Mesenchymal stem cell (in vitro differentiated cells and primary cell): ENCODE results near the gene HDAC11.

Experiments
- DNase-seq: peaks from one replicate; pipeline ENCODE4 v3.0.0-alpha.2; 2013
- H2AFZ ChIP-seq: one replicate; pipeline ENCODE4 v1.6.1; 2013; ENCODE audit warnings: low read depth, mild to moderate bottlenecking, control low read depth, inconsistent platforms, low read length, moderate library complexity
- H2AK5ac ChIP-seq: 2 replicates; pipeline ENCODE4 v1.6.1; 2013; ENCODE audit warnings: low read length, moderate library complexity, mild to moderate bottlenecking, inconsistent platforms; ENCODE audit not compliant: severe bottlenecking
- H2BK120ac ChIP-seq: one replicate; pipeline ENCODE4 v1.6.1; 2013; ENCODE audit warnings: low read depth, mild to moderate bottlenecking, inconsistent platforms, low read length, moderate library complexity
- H2BK12ac ChIP-seq, 2 experiments: one replicate each; pipeline ENCODE4 v1.6.1; 2013; ENCODE audit warnings: inconsistent platforms in 2 of 2, low read length in 2 of 2, mild to moderate bottlenecking in 2 of 2, moderate library complexity in 2 of 2, control low read depth in 1 of 2
- H2BK15ac ChIP-seq: one replicate; pipeline ENCODE4 v1.6.1; 2013; ENCODE audit warnings: mild to moderate bottlenecking, low read depth, inconsistent platforms; ENCODE audit not compliant: poor library complexity, severe bottlenecking
- H2BK5ac ChIP-seq: 2 replicates; pipeline ENCODE4 v1.6.1; 2013; ENCODE audit warnings: low read depth, mild to moderate bottlenecking, low read length, control low read depth, inconsistent platforms; ENCODE audit not compliant: poor library complexity, severe bottlenecking
- H3K14ac ChIP-seq, 2 experiments: one replicate each; pipeline ENCODE4 v1.6.1; 2013; ENCODE audit warnings: inconsistent platforms in 2 of 2, low read length in 2 of 2, control low read depth in 1 of 2, mild to moderate bottlenecking in 1 of 2, moderate library complexity in 1 of 2
- H3K18ac ChIP-seq, 2 experiments: one replicate each; pipeline ENCODE4 v1.6.1; 2013; ENCODE audit warnings: inconsistent platforms in 2 of 2, low read length in 2 of 2, control low read depth in 1 of 2, low read depth in 1 of 2, mild to moderate bottlenecking in 1 of 2
- H3K23ac ChIP-seq, 2 experiments: one replicate each; pipeline ENCODE4 v1.6.1; 2013; ENCODE audit warnings: inconsistent platforms in 2 of 2, low read length in 2 of 2, mild to moderate bottlenecking in 2 of 2, moderate library complexity in 2 of 2, control low read depth in 1 of 2
- H3K27ac ChIP-seq: 2 replicates; pipeline ENCODE4 v1.5.1; 2013; ENCODE audit warnings: mild to moderate bottlenecking, moderate library complexity, low read length, control low read depth, inconsistent platforms; ENCODE audit not compliant: poor library complexity, severe bottlenecking
- H3K27me3 ChIP-seq, 2 experiments: 2 replicates each; pipeline versions ENCODE4 v1.6.1 to v1.7.0; 2013; ENCODE audit warnings: low read length in 2 of 2, mild to moderate bottlenecking in 2 of 2, moderate library complexity in 2 of 2, control low read depth in 1 of 2, inconsistent platforms in 1 of 2; ENCODE audit not compliant: control insufficient read depth in 1 of 2, insufficient read depth in 1 of 2
- H3K36me3 ChIP-seq, 2 experiments: 2 replicates each; pipeline versions ENCODE4 v1.6.1 to v1.7.0; 2013; ENCODE audit warnings: low read length in 2 of 2, control low read depth in 1 of 2, inconsistent platforms in 1 of 2, low read depth in 1 of 2, mild to moderate bottlenecking in 1 of 2; ENCODE audit not compliant: insufficient read depth in 2 of 2, control insufficient read depth in 1 of 2
- H3K4ac ChIP-seq, 2 experiments: one replicate each; pipeline ENCODE4 v1.6.1; 2013; ENCODE audit warnings: inconsistent platforms in 2 of 2, low read length in 2 of 2, mild to moderate bottlenecking in 2 of 2, moderate library complexity in 2 of 2, control low read depth in 1 of 2, low read depth in 1 of 2
- H3K4me1 ChIP-seq: 2 replicates; pipeline ENCODE4 v1.6.1; 2013; ENCODE audit warnings: low read depth, low read length, control low read depth; ENCODE audit not compliant: control insufficient read depth, insufficient read depth
- H3K4me2 ChIP-seq: 2 replicates; pipeline ENCODE4 v1.6.1; 2013; ENCODE audit warnings: low read length, mild to moderate bottlenecking, inconsistent platforms; ENCODE audit not compliant: poor library complexity, severe bottlenecking
- H3K4me3 ChIP-seq, 2 experiments: 2 replicates each; pipeline versions ENCODE4 v1.5.1 to v1.7.0; 2013; ENCODE audit warnings: low read length in 2 of 2, mild to moderate bottlenecking in 2 of 2, control low read depth in 1 of 2, low read depth in 1 of 2; ENCODE audit not compliant: insufficient read depth in 1 of 2
- H3K79me1 ChIP-seq: replicated peaks from 2 replicates; pipeline ENCODE4 v1.6.1; 2013; ENCODE audit warnings: mild to moderate bottlenecking, control low read depth, low read length, inconsistent platforms; ENCODE audit not compliant: poor library complexity, severe bottlenecking
- H3K9ac ChIP-seq: 2 replicates; pipeline ENCODE4 v1.7.0; 2013; ENCODE audit warnings: mild to moderate bottlenecking, low read length, moderate library complexity
- H3K9me3 ChIP-seq: 2 replicates; pipeline ENCODE4 v1.7.0; 2013; ENCODE audit warnings: mild to moderate bottlenecking, low read length; ENCODE audit not compliant: control insufficient read depth
- H4K8ac ChIP-seq: one replicate; pipeline ENCODE4 v1.6.1; 2013; ENCODE audit warnings: inconsistent platforms, mild to moderate bottlenecking, low read length, moderate library complexity
- H4K91ac ChIP-seq: one replicate; pipeline ENCODE4 v1.6.1; 2013; ENCODE audit warnings: mild to moderate bottlenecking, low read length, inconsistent platforms
- WGBS: methylation state at CpG from one replicate; pipeline ENCODE4 v1.1.7; 2013; ENCODE audit warnings: mixed read lengths; 5-methylcytosine and 5-hydroxymethylcytosine counted together

HDAC11 gene

DNA sequence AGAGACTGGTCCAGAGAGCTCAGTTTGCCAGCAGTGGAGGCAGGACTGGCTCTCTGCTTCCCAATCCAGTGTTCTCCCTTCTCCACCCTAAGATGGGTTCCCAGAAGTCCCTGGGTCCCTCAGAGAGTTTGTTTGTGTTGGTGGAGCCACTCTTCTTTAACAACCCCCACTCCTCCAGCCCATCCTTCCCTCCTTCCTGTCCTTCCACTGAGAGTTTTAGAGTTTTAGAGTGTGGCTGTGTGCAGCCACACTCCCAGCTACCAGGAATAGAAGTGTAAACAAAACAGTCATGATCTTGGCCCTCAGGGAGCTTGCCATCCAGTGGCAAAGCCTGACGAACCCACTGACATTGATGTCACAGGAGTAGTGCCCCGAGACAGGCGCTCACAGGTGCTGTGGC is 56.3 kb downstream of the HDAC11 start:
- no peak for DNase-seq
- H3K4ac ChIP-seq: peak overlapping the region; percentile 28 to 53
- 68% methylated on average over 3 of the region's 3 CpGs for WGBS
- H4K91ac ChIP-seq: peak overlapping the region; percentile 21
- H4K8ac ChIP-seq: peak overlapping the region; percentile 73
- no peak overlapping the region for H3K27ac ChIP-seq
- H2BK5ac ChIP-seq: no peak overlapping the region
- peak overlapping the region; percentile 53 for H2AK5ac ChIP-seq
- H3K14ac ChIP-seq: no peak overlapping the region
- H3K23ac ChIP-seq: no peak overlapping the region
- H2AFZ ChIP-seq: no peak overlapping the region
- no peak overlapping the region for H3K4me2 ChIP-seq
- H3K27me3 ChIP-seq: peaks cover 0 to 13% of the 10 kb centered on the region in 2 experiments
- no peak overlapping the region for H2BK120ac ChIP-seq
- H3K4me1 ChIP-seq: peaks cover 39% of the 10 kb centered on the region
- H2BK12ac ChIP-seq: peak overlapping the region; percentile 0 to 62
- H2BK15ac ChIP-seq: peak overlapping the region; percentile 19
- H3K4me3 ChIP-seq: no peak overlapping the region
- no peaks in the 10 kb centered on the region for H3K79me1 ChIP-seq
- H3K18ac ChIP-seq: peak overlapping the region; percentile 38 to 78
- H3K9me3 ChIP-seq: peaks cover 4% of the 10 kb centered on the region
- H3K9ac ChIP-seq: peak overlapping the region; percentile 75
- H3K36me3 ChIP-seq: no peaks in the 10 kb centered on the region

- Histone ChIP-seq H3K4me3 (no peak overlapping the region), H3K4me2 (no peak overlapping the region), H3K36me3 (no peaks in the 10 kb centered on the region), H4K8ac (peak overlapping the region; percentile 73), H2BK5ac (no peak overlapping the region), H3K27ac (no peak overlapping the region), H3K27me3 (peaks cover 0 to 13% of the 10 kb centered on the region in 2 experiments), H3K14ac (peak overlapping the region in 1 of 2 experiments; percentile 51), H2BK15ac (no peak overlapping the region), H3K4ac (peak overlapping the region; percentile 28 to 53), H3K4me1 (peaks cover 40% of the 10 kb centered on the region), H2AFZ (no peak overlapping the region), H3K9me3 (peaks cover 4% of the 10 kb centered on the region), H2BK12ac (peak overlapping the region; percentile 0 to 62), H3K23ac (no peak overlapping the region), H2BK120ac (no peak overlapping the region), H2AK5ac (no peak overlapping the region), H3K9ac (peak overlapping the region; percentile 75), H3K18ac (peak overlapping the region; percentile 38 to 78), H4K91ac (no peak overlapping the region), H3K79me1 (no peaks in the 10 kb centered on the region)
- DNase-seq: no peak
- 26% methylated on average over 8 of the region's 8 CpGs for WGBS
Measured at GRCh38 chr3:13536832-13537231, 56.7 kb downstream of the HDAC11 start.

DNA sequence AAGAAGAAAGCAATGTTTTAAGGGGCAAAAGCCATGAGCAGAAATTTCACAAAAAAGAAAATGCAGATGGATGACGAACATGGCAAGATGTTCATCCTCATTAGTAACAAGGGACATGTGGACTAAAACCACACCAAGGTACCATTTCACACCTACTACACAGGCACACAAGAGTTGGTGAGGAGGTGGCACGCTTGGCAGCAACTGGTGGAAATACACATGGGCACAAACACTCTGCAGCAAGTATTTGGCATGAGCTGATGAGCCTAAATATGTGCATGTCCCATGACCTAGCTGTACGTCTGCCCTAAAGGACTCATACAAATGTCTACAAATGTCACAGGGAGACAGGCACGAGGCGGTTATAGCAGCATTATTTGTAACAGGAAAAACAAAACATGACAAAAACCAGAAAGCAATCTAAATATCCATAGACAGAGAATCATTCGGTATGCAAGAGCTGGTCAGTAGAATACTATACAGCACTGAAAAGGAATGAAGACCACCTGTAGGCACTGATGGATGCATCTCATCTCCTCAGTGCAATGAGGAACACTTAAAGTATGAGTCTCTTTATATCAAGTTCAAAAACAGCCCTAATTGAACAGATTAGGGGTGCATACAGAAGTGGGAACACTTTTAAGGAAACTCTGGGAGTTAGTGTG is 57.3 kb downstream of the HDAC11 start:
- Histone ChIP-seq H3K4me1 (peaks cover 40% of the 10 kb centered on the region), H4K91ac (peak overlapping the region; percentile 12), H3K9me3 (peaks cover 9% of the 10 kb centered on the region), H4K8ac (no peak overlapping the region), H3K36me3 (no peaks in the 10 kb centered on the region), H2BK5ac (no peak overlapping the region), H3K18ac (peak overlapping the region; percentile 52 to 78), H3K27ac (no peak overlapping the region), H3K27me3 (peaks cover 0 to 13% of the 10 kb centered on the region in 2 experiments), H2AK5ac (no peak overlapping the region), H3K4ac (peak overlapping the region in 1 of 2 experiments; percentile 4), H2AFZ (no peak overlapping the region), H3K9ac (peak overlapping the region; percentile 75), H2BK12ac (peak overlapping the region in 1 of 2 experiments; percentile 8), H2BK120ac (no peak overlapping the region), H3K23ac (no peak overlapping the region), H3K14ac (no peak overlapping the region), H3K4me2 (no peak overlapping the region), H3K4me3 (no peak overlapping the region), H3K79me1 (no peaks in the 10 kb centered on the region), H2BK15ac (no peak overlapping the region)
- 96% methylated on average over 5 of the region's 6 CpGs for WGBS
- no peak for DNase-seq

DNA sequence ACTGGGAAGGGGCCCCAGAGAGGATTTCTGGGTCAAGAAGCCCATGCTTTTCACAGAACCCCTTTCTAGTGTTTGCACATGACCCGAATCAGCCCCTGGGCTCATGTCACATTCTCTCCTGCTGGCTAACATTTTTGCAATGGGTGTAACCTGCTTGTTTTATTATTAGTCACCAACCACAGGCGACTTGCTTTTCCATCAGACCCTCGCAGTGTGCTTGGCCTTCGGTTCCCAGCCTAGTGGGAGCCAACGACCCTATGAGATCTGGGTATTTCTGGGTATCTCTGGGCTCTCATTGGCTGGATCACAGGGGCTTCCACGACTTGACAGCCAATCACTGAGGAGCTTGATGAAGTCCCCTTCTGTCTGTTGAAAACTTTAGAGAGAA is 57.8 kb downstream of the HDAC11 start:
- H3K4me3 ChIP-seq: no peak overlapping the region
- H3K4me1 ChIP-seq: peaks cover 40% of the 10 kb centered on the region
- no peak overlapping the region for H3K4ac ChIP-seq
- H3K9ac ChIP-seq: peak overlapping the region; percentile 75
- no peak overlapping the region for H4K91ac ChIP-seq
- H3K79me1 ChIP-seq: no peaks in the 10 kb centered on the region
- H2BK15ac ChIP-seq: no peak overlapping the region
- no peak overlapping the region for H2AFZ ChIP-seq
- peaks cover 0 to 9% of the 10 kb centered on the region in 2 experiments for H3K27me3 ChIP-seq
- H2BK12ac ChIP-seq: no peak overlapping the region
- no peak overlapping the region for H2BK5ac ChIP-seq
- H3K27ac ChIP-seq: no peak overlapping the region
- no peak overlapping the region for H3K23ac ChIP-seq
- H2BK120ac ChIP-seq: no peak overlapping the region
- H2AK5ac ChIP-seq: no peak overlapping the region
- DNase-seq: peak; percentile 85
- 48% methylated on average over 6 of the region's 6 CpGs for WGBS
- no peak overlapping the region for H3K18ac ChIP-seq
- no peak overlapping the region for H3K4me2 ChIP-seq
- no peak overlapping the region for H3K14ac ChIP-seq
- peaks cover 10% of the 10 kb centered on the region for H3K9me3 ChIP-seq
- H3K36me3 ChIP-seq: no peaks in the 10 kb centered on the region
- no peak overlapping the region for H4K8ac ChIP-seq
